ENCODE results near the gene CDHR3.

DNA sequence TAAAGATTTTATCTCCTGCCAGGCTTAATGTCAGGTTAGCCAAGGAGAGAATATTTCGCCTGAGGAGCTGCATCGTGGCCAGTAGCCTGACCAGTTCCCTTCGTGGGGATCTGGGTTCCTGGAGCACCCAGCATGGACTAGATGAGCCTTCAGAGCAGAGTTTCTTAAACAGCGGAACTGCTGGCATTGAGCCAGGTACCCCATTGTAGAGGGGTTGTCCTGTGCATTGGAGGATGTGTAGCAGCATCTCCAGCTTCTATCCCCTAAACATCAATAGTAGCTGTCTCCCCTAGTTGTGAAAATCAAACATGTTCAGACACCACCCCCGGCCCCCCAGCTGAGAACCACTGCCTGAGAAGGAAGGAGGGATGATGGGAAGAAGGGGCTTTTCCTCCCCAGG is 36.2 kb downstream of the CDHR3 start:
- TF ChIP-seq GATA2 (IDR thresholded peaks at IDR 0.05; ENCODE audit: low read depth, low read length) (no peak), GATA3 (IDR thresholded peaks at IDR 0.05; ENCODE audit: low read depth, low read length) (no peak)
